ENCODE measurements around the gene WFDC5. TPM values are rescaled to one million over a fixed set of nuclear protein-coding genes. Genes with fewer than 3 reads are reported as not detected.
"Not testable (repeated sequence)": the region's sequence is repeated elsewhere in the genome, so short reads cannot be mapped to it uniquely, and the experiment has no call there.

Gene WFDC5
- not detected for total RNA-seq

- no peak for DNase-seq (ENCODE audit: low read depth in 2 of 3, low spot score in 2 of 3)
These were observed at the start of gene WFDC5 for GRCh38 chr20:45114465-45115385. Gene WFDC5 (minus strand): TSS chr20:45115174. CDS start chr20:45115083, 91 bp downstream.

DNA sequence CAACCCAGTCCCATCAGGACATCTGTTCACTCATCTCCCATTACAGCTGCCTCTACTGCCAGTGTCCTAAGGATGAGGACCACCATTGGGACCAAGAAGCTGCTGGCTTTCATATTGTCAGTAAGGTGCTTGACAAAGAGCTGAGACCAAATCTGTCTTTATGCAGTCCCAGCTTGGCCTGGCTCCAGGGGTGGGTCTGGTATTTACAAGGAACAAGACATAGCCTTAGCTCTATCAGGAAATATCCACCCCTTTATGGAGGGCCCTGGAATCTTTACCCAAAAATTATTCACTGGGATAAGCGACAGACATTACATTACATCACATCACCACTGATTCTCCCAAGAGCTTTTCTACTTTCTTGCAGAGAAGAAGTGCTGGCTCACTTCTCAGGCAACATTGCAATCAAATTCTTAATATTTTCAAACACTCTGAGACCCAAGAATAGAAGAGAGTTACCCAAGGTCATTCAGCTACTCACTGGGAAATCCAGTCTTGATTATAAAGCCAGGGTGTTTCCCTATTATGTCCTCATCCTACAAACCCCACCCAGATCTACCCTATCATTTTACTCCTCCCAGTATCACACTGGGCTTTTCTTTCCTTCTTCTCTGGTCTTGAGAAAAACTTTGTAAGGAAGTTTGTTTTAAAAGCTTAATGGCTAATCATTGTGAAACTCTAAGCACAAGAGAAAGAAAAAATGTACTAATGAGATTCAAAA lies 48.3 kb upstream of the WFDC5 start:
- DNase-seq (ENCODE audit: low read depth in 2 of 3, low spot score in 2 of 3) = no peak

GRCh38 chr20:45157962-45158361 lies 43.0 kb upstream of the WFDC5 start:
- no peak for DNase-seq (ENCODE audit: low read depth in 2 of 3, low spot score in 2 of 3)

- DNase-seq (ENCODE audit: low read depth in 2 of 3, low spot score in 2 of 3) = no peak
These were observed 41.7 kb upstream of the WFDC5 start for GRCh38 chr20:45156713-45157112.

GRCh38 chr20:45154794-45155193 lies 39.8 kb upstream of the WFDC5 start:
- DNase-seq (ENCODE audit: low read depth in 2 of 3, low spot score in 2 of 3) = not testable (repeated sequence)

GRCh38 chr20:45154183-45154582 lies 39.2 kb upstream of the WFDC5 start:
- no peak for DNase-seq (ENCODE audit: low read depth in 2 of 3, low spot score in 2 of 3)

- peak in 1 of 3 donors; percentile 3 for DNase-seq (ENCODE audit: low read depth in 2 of 3, low spot score in 2 of 3)
These were observed 38.8 kb upstream of the WFDC5 start for GRCh38 chr20:45153752-45154151.

- no peak for DNase-seq (ENCODE audit: low read depth in 2 of 3, low spot score in 2 of 3)
These were observed 38.2 kb upstream of the WFDC5 start for GRCh38 chr20:45153147-45153546.

- no peak for DNase-seq (ENCODE audit: low read depth in 2 of 3, low spot score in 2 of 3)
These were observed 37.4 kb upstream of the WFDC5 start for GRCh38 chr20:45152405-45152804.

- no peak for DNase-seq (ENCODE audit: low read depth in 2 of 3, low spot score in 2 of 3)
These were observed 34.1 kb upstream of the WFDC5 start for GRCh38 chr20:45149062-45149461.

- DNase-seq (ENCODE audit: low read depth in 2 of 3, low spot score in 2 of 3) = no peak
These were observed 25.9 kb upstream of the WFDC5 start for GRCh38 chr20:45140836-45141235.

DNA sequence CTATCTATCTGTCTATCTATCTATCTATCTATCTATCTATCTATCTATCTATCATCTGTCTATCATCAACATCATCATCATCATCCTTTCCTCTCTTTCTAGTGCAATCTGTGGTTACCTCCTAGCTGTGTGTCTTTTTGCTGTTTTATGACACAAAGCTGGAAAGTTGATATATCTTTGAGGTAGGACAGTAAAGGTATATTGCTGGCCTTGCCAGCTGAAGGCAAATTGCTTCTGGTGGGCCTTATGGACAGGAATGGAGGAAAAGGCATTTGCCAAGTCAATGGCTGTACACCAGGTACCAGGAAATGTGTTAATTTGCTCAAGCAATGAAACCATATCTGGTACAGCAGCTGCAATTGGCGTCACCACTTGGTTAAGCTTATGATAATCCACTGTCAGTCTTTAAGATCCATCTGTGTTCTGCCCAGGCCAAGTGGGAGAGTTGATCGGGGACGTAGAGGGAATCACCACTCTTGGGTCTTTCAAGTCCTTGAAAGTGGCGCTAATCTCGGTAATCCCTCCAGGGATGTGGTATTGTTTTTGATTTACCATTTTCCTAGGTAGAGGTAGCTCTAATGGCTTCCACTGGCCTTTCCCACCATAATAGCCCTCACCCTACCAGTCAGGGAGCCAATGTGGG lies 24.9 kb upstream of the WFDC5 start:
- DNase-seq (ENCODE audit: low read depth in 2 of 3, low spot score in 2 of 3) = not testable (repeated sequence)

- DNase-seq (ENCODE audit: low read depth in 2 of 3, low spot score in 2 of 3) = peak in 2 of 3 donors; percentile 30 to 54
These were observed 23.8 kb upstream of the WFDC5 start for GRCh38 chr20:45138561-45139300.

- DNase-seq (ENCODE audit: low read depth in 2 of 3, low spot score in 2 of 3) = no peak
These were observed 21.9 kb upstream of the WFDC5 start for GRCh38 chr20:45136911-45137310.

GRCh38 chr20:45128099-45128498 lies 13.1 kb upstream of the WFDC5 start:
- no peak for DNase-seq (ENCODE audit: low read depth in 2 of 3, low spot score in 2 of 3)

- no peak for DNase-seq (ENCODE audit: low read depth in 2 of 3, low spot score in 2 of 3)
These were observed 9.4 kb upstream of the WFDC5 start, which contains the start of gene WFDC12 for GRCh38 chr20:45124365-45124764. Gene WFDC12 (minus strand): TSS chr20:45124465. CDS start chr20:45124447, 18 bp downstream.

DNA sequence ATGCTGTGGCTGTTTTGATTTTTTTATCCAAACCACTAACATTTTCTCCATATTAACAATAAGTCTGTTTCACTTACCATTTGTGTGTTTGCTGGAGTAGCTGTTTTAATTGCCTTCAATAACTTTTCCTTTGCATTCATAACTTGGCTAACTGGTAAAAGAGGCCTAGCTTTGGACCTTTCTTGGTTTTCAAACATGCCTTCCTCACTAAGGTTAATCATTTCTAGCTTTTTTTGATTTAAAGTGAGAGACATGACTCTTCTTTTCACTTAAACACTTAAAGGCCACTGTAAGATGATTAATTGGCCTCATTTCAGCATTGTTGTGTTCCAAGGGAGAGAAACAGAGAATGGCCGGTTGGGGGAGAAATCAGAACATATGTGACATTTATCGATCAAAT lies 6.4 kb upstream of the WFDC5 start:
- DNase-seq (ENCODE audit: low read depth in 2 of 3, low spot score in 2 of 3) = no peak

DNA sequence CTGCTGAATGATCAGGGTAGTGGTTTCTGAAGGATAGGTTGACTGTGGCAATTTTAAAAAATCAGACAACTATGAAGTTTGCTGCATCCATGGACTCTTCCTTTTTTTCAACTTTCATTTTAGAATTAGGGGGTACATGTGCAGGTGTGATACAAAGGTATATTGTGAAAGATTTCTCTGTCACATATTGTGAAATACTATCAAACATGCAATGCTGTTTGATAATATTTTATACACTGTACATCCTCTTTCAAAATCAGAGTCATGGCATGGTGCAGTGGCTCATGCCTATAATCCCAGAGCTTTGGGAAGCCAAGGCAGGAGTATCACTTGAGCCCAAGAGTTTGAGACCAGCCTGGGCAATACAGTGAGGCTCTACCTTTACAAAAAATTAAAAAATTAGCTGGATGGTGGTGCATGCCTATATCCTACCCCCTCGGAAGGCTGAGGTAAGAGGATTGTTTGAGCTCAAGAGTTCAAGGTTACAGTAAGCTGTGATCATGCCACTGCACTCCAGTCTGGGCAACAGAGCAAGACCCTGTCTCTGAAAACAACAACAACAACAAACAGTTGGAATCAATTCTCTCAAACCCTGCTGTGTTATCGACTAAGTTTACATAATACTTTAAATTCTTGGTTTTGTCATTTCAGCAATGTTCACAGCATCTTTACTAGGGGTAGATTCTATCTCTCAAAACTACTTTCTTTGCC lies 4.7 kb upstream of the WFDC5 start:
- no peak for DNase-seq (ENCODE audit: low read depth in 2 of 3, low spot score in 2 of 3)

GRCh38 chr20:45118028-45118427 lies 3.1 kb upstream of the WFDC5 start:
- DNase-seq (ENCODE audit: low read depth in 2 of 3, low spot score in 2 of 3) = no peak

GRCh38 chr20:45117581-45117980 lies 2.6 kb upstream of the WFDC5 start:
- no peak for DNase-seq (ENCODE audit: low read depth in 2 of 3, low spot score in 2 of 3)
